ENCODE data around the gene ZNF146. TPM values are rescaled to one million over a fixed set of nuclear protein-coding genes. Genes with fewer than 3 reads are reported as not detected.

The ZNF146 gene
- 10 to 100 TPM; 63.6 to 66.9 TPM for total RNA-seq

GRCh38 chr19:36214386-36215275, at the start of gene ZNF146, which contains the start of gene ZNF565:
ZNF146 (plus strand) TSS chr19:36215106; CDS start chr19:36236441, 21,335 bp downstream.
ZNF565 (minus strand) TSS chr19:36214665; CDS start chr19:36201985, 12,680 bp downstream.

Other genes with a start within 250 kb of the ZNF146 start
- gene SDHAF1, start 219.9 kb upstream of the ZNF146 start, total RNA-seq: 10 to 100 TPM; 17.4 to 19.6 TPM
- gene SYNE4, start 206.3 kb upstream of the ZNF146 start, total RNA-seq: 1 to 10 TPM; 1.6 to 2.0 TPM
- 10 to 100 TPM; 42.1 to 44.0 TPM for gene ALKBH6, start 200.9 kb upstream of the ZNF146 start, total RNA-seq
- 1 to 10 TPM; 1.5 TPM for gene CLIP3, start 182.2 kb upstream of the ZNF146 start, total RNA-seq
- 1 to 10 TPM; 5.7 to 6.4 TPM for gene THAP8, start 160.8 kb upstream of the ZNF146 start, total RNA-seq
- 10 to 100 TPM; 23.7 to 26.4 TPM for gene WDR62, start 160.2 kb upstream of the ZNF146 start, total RNA-seq
- gene OVOL3, start 104.0 kb upstream of the ZNF146 start, total RNA-seq: not detected
- gene POLR2I, start 100.2 kb upstream of the ZNF146 start, total RNA-seq: 10 to 100 TPM; 48.1 to 48.4 TPM
- 100 to 1,000 TPM; 164 to 169 TPM for gene TBCB, start 99.6 kb upstream of the ZNF146 start, total RNA-seq
- gene CAPNS1, start 75.0 kb upstream of the ZNF146 start, total RNA-seq: 100 to 1,000 TPM; 423 to 425 TPM
- gene COX7A1, start 62.7 kb upstream of the ZNF146 start, total RNA-seq: not detected
- gene ZNF565, start 441 bp upstream of the ZNF146 start, total RNA-seq: 1 to 10 TPM; 3.8 to 4.5 TPM
- gene ZFP14, start 164.1 kb downstream of the ZNF146 start, total RNA-seq: 1 to 10 TPM; 6.6 to 7.6 TPM
- 1 to 10 TPM; 4.2 to 4.3 TPM for gene ZFP82, start 203.5 kb downstream of the ZNF146 start, total RNA-seq

All from activated naive CD4-positive, alpha-beta T cell treated with anti-CD3 and anti-CD28 coated beads, Interleukin-2, amount 10 ng/mL, durations not matched to agents 5 hours and 36 hours (primary cell).